Cardiac fibroblast (primary cell): ENCODE results near the gene CATSPERD.
"Not testable (repeated sequence)": the region's sequence is repeated elsewhere in the genome, so short reads cannot be mapped to it uniquely, and the experiment has no call there.

Source experiments
- DNase-seq, 2 donors: peaks; one replicate each; pipeline versions ENCODE4 v3.0.0 to v3.0.0-alpha.2; 2010; ENCODE audit warnings: low read depth in 2 of 2
- H3K4me3 ChIP-seq, 2 donors: replicated peaks in 1 of 2; 1 replicate in 1 of 2; 2 replicates in 1 of 2; pipeline ENCODE4 v1.5.1; 2011; ENCODE audit warnings: low read depth in 2 of 2, low read length in 2 of 2, mild to moderate bottlenecking in 2 of 2, moderate library complexity in 1 of 2
- TF ChIP-seq, protein P1 (sequence below): IDR thresholded peaks from one replicate; pipeline ENCODE4 v1.5.1; 2011; ENCODE audit warnings: low read depth, mild to moderate bottlenecking, low read length, inconsistent platforms

The CATSPERD gene

DNA sequence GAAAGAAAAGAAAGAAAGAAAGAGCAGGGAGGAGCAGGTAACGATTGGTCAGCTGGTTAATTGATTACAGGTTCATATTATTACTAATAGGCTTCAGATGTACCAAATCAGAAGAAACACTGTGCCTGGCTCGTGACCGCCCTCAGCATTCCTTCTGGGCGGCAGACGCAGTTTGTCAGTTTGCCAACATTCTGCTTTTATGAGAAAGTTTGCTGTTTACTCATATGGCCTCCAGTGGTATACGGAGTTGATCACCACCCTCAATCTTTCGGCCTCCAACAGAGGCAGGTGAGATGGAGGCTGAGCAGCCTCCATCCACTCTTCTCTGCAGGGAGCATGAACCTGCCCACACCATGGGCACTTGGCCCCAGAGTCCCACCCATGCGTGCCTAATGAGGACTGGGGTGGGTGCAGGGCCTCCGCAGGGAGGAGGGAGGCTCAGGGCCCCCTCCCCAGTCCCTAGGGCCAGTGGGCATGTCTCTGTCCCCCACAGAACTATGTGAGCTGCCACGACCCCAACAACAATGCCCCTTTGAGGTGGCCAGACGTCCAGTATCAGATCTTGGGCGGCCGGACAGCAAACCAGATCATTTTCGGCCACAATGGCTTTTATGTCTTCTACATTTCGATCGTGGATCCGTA lies 55.4 kb downstream of the CATSPERD start:
- H3K4me3 ChIP-seq = no peak overlapping the region
- TF ChIP-seq, protein P1, sequence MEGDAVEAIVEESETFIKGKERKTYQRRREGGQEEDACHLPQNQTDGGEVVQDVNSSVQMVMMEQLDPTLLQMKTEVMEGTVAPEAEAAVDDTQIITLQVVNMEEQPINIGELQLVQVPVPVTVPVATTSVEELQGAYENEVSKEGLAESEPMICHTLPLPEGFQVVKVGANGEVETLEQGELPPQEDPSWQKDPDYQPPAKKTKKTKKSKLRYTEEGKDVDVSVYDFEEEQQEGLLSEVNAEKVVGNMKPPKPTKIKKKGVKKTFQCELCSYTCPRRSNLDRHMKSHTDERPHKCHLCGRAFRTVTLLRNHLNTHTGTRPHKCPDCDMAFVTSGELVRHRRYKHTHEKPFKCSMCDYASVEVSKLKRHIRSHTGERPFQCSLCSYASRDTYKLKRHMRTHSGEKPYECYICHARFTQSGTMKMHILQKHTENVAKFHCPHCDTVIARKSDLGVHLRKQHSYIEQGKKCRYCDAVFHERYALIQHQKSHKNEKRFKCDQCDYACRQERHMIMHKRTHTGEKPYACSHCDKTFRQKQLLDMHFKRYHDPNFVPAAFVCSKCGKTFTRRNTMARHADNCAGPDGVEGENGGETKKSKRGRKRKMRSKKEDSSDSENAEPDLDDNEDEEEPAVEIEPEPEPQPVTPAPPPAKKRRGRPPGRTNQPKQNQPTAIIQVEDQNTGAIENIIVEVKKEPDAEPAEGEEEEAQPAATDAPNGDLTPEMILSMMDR = no peak
- peak; percentile 53 to 68 for DNase-seq

DNA sequence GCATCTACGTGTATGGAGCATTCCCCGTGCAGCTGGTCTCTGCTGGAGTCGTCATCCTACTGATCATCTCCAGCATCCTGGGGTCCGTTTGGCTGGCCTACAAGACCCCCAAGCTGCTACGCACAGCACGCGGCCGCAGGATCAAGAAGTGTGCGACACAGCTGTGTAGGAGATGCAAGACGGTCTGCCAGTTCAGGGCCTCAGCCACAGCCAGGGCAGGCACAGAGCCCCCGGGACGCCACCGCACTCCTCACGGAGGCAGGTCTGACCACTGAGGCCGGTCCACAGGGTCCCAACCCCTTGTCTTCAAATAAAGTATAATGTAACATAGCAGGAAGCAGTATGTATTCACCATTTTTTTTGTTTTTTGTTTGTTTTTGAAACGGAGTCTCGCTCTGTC lies 58.0 kb downstream of the CATSPERD start:
- H3K4me3 ChIP-seq = no peak overlapping the region
- TF ChIP-seq, protein P1 = no peak
- DNase-seq = no peak

GRCh38 chr19:5780916-5781315 lies 60.5 kb downstream of the CATSPERD start:
- not testable (repeated sequence) for H3K4me3 ChIP-seq, DNase-seq

- TF ChIP-seq, protein P1 = no peak
- no peak for DNase-seq
- H3K4me3 ChIP-seq = no peak overlapping the region
Observed at GRCh38 chr19:5782322-5782721, 61.9 kb downstream of the CATSPERD start.

GRCh38 chr19:5782945-5783919 lies 62.8 kb downstream of the CATSPERD start:
- no peak overlapping the region for H3K4me3 ChIP-seq
- TF ChIP-seq, protein P1 = no peak
- no peak for DNase-seq

DNA sequence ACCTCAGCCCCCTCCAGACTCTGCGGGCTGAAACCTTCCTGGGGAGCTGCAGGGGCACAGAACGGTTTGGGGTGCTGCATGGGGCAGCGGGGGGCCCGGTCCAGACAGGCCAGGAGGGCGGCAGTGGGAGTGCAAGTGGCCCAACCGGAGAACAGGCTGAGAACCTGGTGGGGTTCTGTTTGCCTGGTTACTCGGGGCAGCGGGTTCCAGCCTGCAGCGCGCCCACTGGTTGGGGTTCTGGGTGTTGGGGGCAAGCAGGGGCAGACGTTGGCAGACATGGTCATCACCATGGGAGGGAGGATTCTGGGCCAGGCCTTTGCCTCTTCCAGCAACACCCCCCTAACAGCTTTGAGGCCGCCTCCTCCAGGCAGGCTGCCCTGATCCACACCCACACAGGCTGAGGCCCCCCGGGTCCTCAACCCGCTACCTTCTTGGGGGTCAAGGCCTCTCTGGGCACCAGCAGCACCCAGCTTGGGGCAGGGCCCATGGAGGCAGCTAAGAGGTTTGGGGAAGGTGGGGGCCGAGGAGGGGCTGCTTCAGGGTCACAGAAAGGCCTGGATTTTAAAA lies 64.2 kb downstream of the CATSPERD start, which contains the start of gene PRR22:
Gene PRR22, minus strand, starts transcription at position 166 of the 567 bp plus-strand sequence. Its CDS starts 86 bp downstream, at position 80.
- no peak for DNase-seq
- TF ChIP-seq, protein P1 = no peak

GRCh38 chr19:5785423-5785822 lies 65.0 kb downstream of the CATSPERD start:
- no peak overlapping the region for H3K4me3 ChIP-seq
- TF ChIP-seq, protein P1 = no peak
- no peak for DNase-seq

More for the DNA sequence above, 64.2 kb downstream of the CATSPERD start, which contains the start of gene PRR22:
- no peak within 1 kb of the TSS for H3K4me3 ChIP-seq
